ENCODE measurements around the gene TMEM141.
"Not testable (repeated sequence)": the region's sequence is repeated elsewhere in the genome, so short reads cannot be mapped to it uniquely, and the experiment has no call there.

TMEM141 gene

DNA sequence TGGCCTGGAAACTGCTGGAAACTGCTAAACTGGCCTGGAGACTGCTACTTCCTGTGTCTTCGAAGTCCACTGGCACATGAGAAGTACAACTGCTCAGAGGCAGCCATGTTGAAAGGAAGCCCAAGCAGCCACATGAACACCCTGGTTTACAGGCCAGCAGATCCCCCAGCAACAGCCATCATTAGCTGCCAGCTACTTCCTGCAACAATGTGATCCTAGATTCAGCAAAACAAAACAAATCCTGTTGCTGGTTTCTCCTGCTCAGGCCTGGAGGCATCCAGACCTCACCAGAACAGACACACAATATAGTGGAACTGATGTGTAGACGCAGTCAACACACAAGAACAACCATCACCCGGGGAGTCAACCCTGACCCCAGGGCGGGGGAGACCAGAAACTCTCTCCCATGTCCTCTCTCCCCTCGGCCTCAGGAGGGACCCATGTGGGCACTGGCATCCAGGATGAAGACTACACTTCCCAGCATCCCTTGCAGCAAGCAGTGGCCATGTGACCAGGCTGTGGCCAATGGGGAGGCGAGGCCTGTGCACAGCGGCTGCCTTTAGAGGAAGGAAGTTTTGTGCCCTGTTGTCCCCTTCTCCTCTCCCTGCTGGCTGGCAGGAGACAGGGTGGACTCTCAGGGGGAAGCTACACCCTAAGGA is 17.6 kb upstream of the TMEM141 start:
- peak; percentile 10 for DNase-seq (ENCODE audit: low read depth)

DNA sequence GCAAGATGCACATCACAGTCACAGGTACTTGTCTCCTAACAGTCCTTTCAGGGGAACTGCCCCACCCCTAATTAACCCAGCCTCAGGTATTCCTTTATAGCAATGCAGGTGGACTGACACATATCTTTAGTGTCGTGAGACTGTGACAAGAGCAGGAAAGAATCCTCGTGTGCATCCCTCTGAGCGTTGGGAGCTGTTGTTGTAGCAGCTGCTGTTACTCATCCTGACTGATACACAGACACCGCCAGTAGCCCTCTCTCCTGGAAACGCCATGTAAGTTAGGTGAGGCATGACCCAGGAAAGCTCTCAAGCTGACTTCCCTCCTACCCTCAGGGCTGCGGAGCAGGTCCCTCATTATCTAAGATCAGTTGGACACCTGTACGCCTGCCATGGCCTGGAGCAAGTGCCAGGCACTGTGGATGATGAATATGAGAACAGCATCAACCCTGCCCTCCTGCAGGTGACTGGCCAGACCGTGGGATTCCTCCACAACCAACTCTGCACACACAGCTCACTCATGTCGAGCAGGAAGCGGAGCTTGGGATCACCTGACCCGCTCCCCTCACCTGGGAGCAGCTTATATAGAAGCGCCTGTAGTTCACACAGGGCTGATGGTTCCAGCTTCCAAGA is 16.6 kb upstream of the TMEM141 start:
- DNase-seq (ENCODE audit: low read depth), result no peak

DNA sequence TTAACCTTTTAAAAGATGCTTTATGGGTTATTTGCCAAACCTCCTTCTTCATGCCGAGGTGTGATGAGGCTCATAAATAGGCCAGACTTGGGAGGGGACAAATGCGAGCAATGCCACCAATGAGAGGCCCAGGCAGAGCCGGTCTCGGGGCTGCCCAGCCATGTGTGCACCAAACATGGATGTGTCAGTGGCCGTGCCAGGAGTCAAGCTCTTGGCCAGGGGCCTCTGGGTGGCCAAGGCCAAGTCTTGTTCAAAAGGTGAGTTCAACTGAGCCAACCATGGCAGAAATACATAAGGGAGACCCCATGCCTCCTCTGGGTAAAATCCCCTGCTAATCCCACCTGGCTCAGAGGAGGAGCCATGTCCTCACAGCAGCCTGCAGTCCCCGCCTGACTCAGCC is 16.0 kb upstream of the TMEM141 start:
- DNase-seq (ENCODE audit: low read depth), result no peak

DNA sequence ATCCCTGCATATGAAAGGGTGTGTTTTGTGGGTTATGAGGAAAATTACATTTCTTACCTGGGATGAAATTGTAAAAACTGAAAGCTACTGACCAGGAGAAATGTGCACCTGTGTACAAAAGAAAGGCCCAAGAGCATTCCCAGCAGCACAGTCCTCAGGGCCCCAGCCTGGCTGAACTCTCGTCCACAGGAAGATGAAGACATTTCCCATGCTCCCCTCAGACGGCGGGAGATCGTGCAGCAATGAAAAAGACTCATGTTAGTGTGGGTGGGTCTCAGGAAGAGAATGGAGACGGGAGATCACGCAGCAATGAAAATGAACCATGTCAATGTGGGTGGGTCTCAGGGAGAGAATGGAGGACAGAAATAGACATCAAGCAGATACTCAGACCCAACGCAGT is 14.2 kb upstream of the TMEM141 start:
- no peak for DNase-seq (ENCODE audit: low read depth)

DNA sequence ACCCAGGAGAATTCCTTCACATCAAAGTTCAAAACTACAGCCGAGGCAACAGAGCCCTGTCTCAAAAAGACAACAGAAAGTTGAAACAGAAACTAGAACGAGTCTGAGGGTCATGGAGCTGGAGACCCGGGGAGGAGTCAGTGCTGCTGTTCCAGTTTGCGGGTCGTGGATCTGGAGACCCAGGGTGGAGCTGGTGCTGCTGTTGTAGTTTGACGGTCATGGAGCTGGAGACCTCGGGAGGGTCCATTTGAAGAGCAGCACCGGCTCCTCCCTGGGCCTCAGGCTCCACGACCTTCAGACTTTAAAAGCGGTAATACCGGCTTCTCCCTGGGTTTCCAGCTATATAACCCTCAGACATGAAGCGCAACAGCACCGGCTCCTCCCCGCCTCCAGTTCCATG is 13.8 kb upstream of the TMEM141 start:
- DNase-seq (ENCODE audit: low read depth), result no peak

DNA sequence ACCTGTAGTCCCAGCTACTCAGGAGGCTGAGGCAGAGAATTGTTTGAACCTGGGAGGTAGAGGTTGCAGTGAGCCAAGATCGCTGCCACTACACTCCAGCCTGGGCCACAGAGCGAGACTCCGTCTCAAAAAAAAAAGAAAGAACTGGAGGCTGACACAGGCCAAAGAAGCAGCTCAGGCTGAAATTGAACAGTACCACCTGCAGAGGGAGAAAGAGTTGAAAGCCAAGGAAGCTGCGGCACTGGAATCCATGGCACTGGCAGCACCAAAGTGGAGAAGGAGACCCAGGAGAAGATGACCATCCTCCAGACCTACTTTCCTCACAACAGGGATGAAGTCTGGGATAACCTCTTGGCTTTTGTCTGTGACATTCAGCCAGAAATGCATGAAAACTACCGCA is 11.3 kb upstream of the TMEM141 start:
- DNase-seq (ENCODE audit: low read depth), result no peak

DNA sequence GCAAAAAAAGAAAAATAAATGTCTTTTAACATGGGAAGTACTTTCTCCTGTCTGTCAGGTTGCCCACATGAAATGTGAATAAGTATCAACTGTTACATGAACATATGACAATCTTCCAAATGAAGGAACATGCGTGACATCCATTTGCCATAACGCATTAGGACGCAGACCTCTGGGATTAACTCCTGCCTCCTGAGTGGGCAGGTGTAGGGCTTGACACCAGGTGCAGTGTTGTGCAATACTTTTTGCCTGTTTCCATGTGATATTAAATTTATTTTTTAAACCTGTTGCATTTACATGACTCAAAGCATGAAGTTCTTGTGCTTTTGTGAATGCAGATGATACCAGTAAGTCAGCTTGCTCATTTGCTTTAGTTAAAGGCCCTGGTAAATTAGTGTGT is 8.7 kb upstream of the TMEM141 start:
- no peak for DNase-seq (ENCODE audit: low read depth)

DNA sequence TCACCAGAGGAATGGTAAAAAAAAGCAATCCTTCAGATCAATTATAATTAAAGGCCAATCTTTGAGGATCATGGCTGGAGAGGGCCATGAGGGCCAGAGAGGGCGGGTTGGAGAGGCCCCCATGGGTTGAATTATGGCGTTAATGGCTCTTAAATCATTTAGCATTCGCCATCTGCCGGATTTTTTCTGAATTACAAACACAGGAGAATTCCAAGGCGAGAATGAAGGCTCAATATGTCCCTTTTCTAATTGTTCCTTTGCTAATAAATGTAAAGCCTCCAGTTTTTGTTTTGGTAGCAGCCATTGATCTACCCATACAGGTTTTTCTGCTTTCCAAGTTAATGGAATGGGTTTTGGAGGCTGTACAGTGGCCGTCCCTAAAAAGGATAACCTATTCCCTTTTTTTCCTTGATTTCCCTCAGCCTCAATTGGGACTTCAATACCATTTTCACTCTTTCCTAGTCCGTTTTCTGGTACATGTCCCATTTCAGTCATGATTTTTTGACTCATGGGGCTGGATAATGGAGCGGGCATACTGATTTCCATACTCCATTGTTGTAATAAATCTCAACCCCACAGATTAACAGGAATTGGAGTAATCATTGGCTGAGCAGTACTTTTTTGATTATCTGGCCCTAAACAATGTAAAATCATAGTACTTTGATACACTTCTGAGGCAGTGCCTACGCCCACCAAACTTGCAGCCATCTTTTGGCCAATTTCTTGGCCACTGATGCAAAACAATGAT is 6.7 kb upstream of the TMEM141 start:
- DNase-seq (ENCODE audit: low read depth), result no peak

DNA sequence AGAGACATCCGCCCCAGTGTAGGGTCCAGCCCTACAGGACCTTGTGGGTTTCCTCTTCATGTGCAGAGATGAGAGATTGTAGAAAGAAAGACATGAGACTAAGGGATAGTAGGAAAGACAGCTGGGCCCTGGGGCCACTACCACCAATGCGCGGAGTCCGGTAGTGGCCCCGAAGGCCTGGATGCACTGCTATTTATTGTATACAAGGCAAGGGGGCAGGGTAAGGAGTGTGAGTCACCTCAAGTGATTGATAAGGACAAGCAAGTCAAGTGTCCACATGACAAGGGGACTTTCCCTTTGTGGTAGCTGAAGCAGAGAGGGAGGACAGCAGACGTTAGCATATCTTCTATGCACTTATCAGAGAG is 6.2 kb upstream of the TMEM141 start:
- DNase-seq (ENCODE audit: low read depth), result no peak

DNA sequence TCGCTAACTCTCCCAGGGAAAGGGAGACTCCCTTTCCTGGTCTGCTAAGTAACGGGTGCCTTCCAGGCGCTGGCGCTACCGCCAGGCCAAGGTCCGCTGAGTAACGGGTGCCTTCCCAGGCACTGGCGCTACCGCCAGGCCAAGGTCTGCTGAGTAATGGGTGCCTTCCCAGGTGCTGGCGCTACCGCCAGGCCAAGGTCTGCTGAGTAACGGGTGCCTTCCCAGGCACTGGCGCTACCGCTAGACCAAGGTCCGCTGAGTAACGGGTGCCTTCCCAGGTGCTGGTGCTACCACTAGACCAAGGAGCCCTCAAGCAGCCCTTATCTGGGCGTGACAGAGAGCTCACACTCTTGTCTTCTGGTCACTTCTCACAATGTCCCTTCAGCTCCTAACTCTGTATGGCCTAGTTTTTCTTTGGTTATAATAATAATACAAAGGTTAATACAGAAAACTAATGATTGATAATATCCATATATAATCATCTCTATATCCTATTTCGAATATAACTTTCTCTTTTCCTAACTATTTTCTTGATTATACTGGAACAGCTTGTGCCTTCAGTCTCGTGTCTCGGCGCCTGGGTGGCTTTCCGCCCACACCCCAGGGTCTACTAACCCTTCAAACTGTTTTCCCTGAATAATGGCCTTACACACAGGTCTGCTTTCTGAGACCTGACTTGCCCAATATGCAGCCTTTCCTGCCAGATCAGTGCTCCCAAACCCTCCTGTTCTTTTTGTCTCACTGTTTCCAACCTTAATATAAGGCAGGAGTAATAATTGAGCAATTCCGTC is 5.4 kb upstream of the TMEM141 start:
- not testable (repeated sequence) for DNase-seq (ENCODE audit: low read depth)

DNA sequence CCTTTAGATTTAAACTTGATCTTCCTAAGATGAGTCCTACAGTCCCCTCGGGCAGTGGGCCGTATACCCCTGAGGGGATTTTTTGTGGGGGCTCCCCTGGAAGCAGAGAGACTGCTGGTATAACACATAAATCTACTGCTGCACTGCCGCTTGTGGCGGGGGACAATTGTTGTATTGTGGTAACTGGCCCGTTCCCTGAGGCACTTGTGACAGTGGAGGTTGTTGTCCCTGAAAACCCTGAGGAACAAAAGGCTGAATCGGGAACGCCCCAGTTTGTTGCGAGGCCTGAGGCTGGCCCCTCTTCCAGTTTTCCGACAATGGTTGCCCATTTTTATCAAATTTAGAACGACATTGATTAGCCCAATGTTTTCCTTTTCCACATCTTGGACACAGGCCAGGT is 4.7 kb upstream of the TMEM141 start:
- no peak for DNase-seq (ENCODE audit: low read depth)

DNA sequence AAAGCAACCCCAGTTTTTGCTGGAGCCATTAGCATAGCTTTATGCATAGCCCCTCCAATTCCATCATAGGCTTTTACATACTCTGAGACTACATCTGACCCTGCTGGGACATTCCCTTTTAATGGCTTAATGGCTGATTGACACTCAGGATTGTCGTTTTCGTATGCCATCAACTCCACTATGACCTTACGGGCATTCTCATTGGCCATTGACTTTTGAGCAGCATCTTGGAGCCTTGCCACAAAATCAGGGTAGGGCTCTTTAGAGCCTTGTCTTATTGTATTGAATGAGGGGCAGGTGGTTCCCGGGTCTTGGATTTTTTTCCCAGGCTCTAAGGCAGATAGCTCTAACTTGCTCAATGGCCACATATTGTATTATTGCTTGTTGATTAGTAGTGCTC is 4.2 kb upstream of the TMEM141 start:
- not testable (repeated sequence) for DNase-seq (ENCODE audit: low read depth)

DNA sequence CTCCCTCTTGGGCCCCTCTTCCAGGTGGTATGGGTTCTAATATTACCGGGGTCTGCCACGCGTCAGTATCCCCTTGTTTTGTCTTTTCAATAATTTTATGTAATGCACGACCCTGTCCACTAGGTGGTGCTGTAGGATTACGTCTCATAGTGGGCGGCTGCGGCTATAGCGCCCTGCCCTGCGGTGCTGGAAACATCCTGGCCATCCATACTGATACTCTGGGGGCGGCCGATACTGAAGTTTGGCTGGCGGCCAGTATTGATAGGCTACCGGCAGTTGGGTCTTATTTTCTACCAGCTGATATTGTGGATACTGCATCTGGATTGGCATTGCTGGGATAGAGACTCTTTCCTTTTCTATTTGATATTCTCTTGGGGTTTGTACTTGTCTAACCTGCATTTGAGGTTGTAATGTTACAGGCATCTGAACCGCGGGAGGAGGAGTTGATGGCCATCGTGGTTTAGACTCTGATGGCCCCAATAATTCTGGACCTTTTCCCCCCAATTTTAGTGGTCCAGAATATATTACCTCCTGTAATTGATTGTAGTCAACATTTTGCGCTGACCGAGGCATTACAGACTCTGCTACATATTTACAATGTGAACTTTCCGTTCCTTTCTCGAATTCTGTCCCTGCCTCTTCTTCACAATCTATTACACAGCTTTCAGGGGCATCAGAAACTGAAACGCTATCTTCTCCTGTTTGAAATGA is 3.3 kb upstream of the TMEM141 start:
- peak; percentile 48 for DNase-seq (ENCODE audit: low read depth)

DNA sequence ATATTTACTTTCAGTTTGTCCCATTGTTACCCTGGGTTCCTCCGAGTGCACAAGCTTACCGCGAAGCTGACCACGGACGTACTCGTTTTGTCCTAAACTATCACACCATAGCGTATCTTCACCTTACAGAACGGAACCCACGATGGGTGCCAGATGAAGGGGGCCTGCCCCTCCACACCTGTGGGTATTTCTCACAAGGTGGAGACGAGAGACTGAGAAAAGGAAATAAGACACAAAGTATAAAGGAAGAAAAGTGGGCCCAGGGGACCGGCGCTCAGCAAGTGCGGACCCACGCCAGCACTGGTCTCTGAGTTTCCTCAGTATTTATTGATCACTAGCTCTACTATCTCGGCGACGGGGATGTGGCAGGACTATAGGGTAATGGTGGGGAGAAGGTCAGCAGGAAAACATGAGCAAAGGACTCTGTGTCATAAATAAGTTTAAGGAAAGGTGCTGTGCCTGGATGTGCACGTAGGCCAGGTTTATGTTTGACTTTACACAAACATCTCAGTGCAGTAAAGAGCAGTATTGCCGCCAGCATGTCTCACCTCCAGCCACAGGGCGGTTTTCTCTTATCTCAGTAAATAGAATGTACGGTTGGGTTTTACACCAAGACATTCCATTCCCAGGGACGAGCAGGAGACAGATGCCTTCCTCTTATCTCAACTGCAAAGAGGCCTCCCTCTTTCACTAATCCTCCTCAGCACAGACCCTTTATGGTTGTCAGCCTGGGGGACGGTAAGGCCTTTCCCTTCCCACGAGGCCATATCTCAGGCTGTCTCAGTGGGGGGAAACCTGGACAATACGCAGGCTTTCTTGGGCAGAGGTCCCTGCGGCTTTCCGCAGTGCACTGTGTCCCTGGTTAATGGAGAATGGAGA is 2.3 kb upstream of the TMEM141 start:
- DNase-seq (ENCODE audit: low read depth), result not testable (repeated sequence)

DNA sequence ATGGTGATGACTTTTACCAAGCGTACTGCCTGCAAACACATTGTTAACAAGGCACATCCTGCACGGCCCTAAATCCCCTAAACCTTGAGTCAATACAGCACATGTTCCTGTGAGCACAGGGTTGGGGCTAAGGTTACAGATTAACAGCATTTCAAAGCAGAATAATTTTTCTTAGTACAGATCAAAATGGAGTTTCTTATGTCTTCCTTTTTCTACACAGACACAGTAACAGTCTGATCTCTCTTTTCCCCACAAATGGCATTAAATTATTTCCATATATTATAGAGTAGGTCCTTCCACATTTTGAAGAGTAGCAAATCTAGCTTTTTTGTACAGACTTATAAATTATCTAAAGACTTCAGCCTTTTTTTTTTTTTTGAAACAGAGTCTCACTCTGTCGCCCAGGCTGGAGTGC is 1.6 kb upstream of the TMEM141 start:
- DNase-seq (ENCODE audit: low read depth), result no peak

DNA sequence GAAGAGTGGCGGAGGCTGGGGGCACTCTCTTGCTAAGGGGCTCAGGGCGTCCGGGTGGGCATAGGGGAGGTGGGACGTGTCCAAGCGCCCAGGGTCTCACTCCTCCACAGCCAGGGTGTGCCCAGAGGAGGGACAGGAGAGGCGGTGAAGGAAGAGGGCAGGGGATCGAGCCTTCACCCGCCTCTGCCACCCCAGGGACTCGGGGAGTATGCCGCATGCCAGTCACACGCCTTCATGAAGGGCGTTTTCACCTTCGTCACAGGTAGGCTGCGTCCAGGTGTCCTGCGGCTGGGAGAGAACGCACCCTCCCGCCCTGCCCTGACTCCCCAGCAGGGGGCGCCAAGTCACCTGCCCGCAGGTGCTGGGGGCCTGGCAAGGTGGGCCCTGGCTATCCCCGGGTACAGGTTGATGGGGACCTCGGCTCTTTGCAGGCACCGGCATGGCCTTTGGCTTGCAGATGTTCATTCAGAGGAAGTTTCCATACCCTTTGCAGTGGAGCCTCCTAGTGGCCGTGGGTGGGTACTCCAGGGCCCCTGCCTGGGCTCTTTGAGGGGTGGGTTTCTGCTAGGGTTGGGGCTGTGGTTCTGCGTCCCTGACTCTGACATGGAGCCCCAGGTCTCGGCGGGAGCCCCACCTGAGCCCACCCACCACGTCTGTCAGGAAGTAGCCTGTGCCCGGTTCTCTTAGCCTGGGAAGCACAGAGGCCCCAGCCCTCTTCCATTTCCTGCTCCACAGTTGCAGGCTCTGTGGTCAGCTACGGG is 552 bp downstream of the TMEM141 start:
- DNase-seq (ENCODE audit: low read depth), result peak; percentile 40

DNA sequence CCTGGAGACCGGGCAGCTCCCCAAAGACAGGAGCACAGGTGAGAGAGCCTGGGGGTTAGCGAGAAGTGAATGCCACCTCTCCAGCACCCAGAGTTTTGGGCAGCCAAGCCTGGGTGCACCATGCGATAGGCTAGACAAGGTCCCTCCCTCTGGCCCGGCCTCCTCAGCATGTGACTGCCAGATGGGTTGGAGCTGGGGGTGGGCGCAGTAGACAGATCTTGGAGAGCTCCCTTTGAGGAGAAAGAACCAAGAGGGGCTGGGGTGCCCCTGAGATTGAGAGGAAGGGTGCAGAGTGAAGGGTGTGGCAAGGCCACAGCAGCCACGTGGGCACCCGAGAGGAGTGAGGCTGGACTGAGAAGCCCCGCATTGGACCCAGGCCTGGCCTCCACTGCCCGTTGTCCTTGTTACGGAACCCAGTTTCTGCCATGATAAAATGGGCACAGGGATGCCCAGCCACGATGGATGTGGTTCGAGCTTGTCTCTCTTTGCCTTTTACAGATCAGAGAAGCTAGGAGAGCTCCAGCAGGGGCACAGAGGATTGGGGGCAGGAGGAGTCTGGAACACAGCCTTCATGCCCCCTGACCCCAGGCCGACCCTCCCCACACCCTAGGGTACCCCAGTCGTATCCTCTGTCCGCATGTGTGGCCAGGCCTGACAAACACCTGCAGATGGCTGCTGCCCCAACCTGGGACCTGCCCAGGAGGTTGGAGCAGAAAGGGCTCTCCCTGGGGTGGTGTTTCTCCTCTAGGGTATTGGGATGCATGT is 1.4 kb downstream of the TMEM141 start:
- DNase-seq (ENCODE audit: low read depth), result no peak

DNA sequence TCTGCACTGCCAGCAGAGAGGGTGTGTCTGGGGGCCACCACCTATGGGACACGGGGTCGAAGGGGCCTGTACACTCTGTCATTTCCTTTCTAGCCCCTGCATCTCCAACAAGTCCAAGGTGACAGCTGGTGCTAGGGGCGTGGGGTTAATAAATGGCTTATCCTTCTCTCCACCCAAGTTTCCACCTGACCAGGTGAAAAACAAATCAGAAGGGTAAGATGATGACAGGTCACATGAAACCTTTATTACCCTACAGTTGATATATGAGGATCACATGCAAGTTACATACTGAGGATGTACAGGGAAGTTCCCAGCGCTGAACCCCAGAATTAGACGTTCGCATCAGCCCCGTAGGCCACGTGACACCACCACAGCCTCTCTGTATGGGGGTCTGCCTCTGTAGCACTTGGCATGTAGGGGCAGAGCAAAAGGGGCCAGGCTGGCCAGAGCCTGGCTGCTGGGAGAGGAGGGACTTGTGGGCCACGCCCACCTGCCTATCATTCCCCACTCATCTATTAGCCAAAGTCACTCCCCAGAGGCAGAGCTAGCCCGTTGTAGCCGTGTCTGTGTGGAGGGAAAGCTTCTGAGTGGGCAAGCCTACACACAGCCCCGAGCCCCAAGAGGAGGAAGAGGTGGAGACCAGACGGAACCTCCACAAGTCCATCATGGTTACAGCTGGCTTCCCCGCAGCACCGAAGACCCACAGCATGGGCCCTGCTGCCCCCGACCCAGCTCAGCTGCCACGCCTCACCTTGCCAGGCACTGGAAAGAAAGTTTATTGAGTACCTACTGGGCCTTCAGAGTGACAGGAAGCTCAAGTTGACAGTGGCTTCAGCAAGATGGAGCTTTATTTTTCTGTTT is 2.2 kb downstream of the TMEM141 start:
- no peak for DNase-seq (ENCODE audit: low read depth)
